ENCODE measurements around the gene ARHGAP10.

- no peak for TF ChIP-seq CTCF (IDR thresholded peaks at IDR 0.05)
- no peak for TF ChIP-seq POLR2A (IDR thresholded peaks at IDR 0.05)
Measured at GRCh38 chr4:147756417-147756816, 24.5 kb downstream of the ARHGAP10 start.

All from prostate gland (tissue), 2 donors.